Activated CD4-positive, alpha-beta T cell treated with anti-CD3 and anti-CD28 coated beads for 48 hours (primary cell): ENCODE results near the gene HLCS.
"Not testable (repeated sequence)": the region's sequence is repeated elsewhere in the genome, so short reads cannot be mapped to it uniquely, and the experiment has no call there.

Source experiments
- DNase-seq: peaks from one replicate; pipeline ENCODE4 v3.0.0-alpha.2; 2020

HLCS gene

DNA sequence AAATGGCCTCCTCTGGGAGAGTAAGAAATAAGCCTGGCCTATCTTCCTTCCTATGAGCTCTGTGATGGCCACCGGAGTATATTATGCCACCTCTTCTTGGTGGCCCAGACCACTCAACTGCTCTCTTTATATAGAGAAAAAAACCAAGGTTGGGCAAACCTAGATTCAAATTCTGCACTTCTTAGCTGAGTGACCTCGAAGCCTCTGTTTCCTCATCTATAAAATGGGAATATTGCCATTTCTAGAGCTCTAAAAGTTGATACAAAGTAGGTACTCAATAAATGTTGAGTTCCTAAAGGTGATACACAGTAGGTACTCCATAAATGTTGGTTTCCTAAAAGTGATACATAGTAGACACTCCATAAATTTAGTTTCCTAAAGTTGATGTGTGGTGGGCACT, 120.7 kb downstream of the HLCS start:
- DNase-seq, result no peak

- DNase-seq, result no peak
Observed at GRCh38 chr21:36845070-36845469, 121.4 kb downstream of the HLCS start.

- DNase-seq, result no peak
Observed at GRCh38 chr21:36841866-36842265, 124.6 kb downstream of the HLCS start.

GRCh38 chr21:36839735-36840134, 126.7 kb downstream of the HLCS start:
- DNase-seq, result no peak

GRCh38 chr21:36839123-36839522, 127.3 kb downstream of the HLCS start:
- no peak for DNase-seq

GRCh38 chr21:36835383-36835795, 131.1 kb downstream of the HLCS start:
- no peak for DNase-seq

DNA sequence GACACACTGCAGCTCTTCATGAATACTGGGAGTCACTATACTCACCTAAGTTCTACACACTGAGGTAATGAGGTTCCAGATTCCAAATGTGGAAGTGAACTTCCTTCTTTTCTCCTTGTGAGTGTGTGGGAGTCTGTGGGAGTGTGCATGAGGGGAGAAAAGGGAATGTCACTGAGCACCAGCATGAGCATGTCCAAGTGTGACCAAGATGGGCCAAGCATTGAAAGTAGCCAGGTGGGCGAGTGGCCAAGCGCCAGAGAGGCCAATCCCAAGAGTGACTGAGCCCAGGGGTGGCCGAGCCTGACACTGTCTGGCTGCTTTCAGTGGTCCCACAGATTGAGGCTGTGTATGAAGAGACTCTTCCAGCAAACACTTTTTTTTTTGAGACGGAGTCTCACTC, 132.3 kb downstream of the HLCS start:
- no peak for DNase-seq

- no peak for DNase-seq
Observed at GRCh38 chr21:36830100-36830499, 136.4 kb downstream of the HLCS start.

DNA sequence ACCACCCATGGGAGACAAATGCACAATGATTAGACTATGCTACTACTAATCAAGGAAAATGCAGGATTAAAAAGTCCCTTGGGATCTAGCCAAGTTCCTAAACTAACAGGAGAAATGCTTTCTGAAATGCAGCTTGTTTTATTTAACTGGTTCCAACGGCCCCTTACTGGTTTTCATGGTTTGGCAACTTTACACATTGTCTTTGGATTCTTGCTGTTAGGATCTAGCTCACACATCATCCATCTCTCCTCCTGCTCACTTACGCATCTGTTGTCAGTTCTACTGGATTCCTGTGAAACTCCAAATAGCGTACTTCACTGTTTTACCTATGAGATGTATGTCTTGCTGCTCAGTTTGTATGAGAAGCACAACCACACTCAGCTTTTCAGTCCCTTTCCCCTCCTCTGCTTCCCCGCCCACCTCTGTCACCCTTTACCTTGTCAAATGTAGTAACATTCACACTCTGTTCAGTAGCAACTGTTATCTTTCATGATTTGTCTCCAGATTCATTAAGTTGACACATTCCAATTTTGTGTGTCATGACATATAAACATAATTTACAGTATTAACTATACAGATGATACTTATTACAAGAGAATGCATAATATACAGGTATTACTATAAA, 137.5 kb downstream of the HLCS start:
- no peak for DNase-seq

DNA sequence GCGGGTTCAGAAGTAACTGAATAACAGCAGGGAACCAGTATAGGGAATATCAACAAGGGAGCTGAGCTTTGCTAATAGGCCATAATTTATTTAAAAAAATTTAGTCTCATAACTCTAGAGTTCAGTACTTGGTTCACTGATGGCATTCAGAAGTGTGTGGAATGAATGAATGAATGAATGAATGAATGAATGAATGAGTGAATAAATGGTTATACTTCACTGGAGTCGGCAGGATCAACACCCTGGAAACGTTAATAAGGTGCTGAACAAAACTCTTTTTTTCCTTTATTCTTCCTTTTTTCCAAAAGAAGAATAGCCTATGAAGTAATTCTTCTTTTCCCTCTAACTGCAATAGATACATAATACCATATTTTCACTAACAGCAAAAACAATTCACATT, 138.3 kb downstream of the HLCS start:
- no peak for DNase-seq

DNA sequence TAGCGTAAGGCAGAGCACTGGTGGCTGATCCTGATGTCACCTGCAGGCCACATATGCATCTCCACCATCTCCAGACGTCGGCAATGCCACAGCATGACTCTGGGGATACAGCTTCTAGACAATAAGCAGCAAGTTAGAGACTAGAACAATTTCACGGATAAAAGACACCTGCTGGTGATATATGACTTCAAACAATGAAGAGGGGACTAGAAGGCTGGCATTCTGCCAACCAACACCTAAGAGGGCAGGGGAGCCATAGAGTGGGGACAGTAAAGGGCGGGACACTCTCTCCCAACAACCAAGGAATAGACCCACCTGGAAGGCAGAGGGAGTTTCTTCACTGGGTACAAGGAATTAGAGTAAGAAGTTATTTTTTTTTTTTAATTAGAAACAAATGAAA, 140.8 kb downstream of the HLCS start:
- no peak for DNase-seq

GRCh38 chr21:36821032-36821299, 145.5 kb downstream of the HLCS start:
- DNase-seq, result no peak

GRCh38 chr21:36820176-36821031, 146.1 kb downstream of the HLCS start:
- no peak for DNase-seq

DNA sequence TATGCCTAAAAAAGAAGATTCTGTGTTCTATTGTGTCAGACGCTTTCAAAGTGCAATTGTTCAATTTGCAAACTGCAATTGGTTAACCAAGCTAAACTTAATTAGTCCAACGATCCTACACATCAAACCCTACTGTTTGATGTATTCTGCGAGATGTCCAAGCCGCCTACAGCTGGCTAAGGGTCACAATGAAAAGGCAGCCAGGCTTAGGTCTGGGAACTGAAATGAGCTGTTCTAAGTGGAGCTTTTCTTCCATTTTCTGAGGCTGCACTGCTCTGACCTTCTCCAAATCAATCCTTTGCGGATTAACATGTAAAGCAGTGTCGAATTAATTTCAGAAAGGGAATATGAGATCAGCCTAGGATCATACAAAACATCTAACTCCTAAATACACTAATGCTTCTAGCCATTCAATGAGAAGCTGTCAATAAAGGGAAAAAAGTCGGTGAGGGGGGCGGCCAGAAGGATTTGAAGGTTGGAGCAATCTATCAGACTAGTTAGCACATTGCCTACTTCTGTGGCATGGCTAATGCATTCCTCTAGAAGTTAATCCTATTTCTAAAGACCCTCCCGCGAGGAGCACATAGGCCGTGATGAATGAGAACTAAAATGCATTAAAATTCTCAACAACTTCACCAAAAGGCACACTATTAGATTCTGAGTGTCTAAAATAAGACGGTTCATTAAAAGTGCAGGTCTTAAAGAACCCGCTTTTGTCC, 148.6 kb downstream of the HLCS start:
- DNase-seq, result no peak

GRCh38 chr21:36816561-36817130, 149.8 kb downstream of the HLCS start:
- no peak for DNase-seq

DNA sequence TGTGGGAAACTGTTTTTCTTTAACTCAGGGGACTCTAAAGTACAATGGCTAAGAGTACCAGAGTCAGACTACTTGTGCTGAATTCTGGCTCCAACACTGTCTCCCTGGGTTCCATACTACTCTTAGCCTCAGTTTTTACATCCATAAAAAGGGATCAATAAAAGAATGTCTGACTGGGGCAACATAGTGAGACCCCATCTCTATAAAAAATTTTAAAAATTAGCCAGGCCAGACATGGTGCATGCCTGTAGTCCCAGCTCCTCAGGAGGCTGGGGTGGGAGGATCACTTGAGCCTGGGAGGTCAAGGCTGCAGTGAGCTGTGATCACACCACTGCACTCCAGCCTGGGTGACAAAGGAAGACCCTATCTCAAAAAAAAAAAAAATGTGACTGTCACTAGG, 150.4 kb downstream of the HLCS start:
- not testable (repeated sequence) for DNase-seq

GRCh38 chr21:36815284-36815683, 151.2 kb downstream of the HLCS start:
- no peak for DNase-seq

DNA sequence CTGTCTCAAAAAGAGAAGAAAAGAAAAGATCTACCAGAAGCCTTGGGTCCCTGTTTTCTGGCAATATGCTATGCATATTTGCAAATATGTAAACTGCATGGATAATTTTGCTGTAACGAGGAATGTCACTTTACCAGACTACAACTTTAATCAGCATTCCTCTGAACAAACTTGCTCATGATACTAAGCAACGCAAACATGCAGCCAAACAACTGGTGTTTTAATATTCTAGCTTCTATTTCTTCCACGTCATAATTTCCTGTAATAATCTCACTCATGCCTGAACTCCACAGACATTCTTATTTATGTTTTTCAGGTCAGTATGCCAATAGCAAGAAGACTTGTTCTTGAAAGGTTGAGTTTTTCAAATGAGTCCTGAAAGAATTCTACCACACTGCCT, 153.4 kb downstream of the HLCS start:
- no peak for DNase-seq

DNA sequence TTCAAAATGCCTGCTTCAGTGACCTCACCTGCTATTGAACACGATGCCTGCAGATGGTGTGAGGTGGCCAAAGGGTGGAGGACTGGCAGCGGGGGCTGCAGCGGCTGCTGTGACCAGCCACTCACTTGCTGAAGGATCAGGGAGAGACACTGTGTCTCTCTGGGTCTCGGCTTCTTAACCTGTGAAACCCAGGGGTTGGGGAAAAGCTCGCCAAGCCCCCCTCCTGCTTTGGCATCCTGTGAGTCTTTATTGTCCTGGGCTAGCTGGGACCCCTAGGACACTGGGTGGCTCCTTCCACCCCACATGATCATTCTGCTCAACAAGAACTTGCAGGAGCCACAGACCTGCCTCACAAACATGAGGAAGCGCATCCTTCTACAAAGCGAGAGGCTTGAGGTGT, 154.7 kb downstream of the HLCS start:
- no peak for DNase-seq

DNA sequence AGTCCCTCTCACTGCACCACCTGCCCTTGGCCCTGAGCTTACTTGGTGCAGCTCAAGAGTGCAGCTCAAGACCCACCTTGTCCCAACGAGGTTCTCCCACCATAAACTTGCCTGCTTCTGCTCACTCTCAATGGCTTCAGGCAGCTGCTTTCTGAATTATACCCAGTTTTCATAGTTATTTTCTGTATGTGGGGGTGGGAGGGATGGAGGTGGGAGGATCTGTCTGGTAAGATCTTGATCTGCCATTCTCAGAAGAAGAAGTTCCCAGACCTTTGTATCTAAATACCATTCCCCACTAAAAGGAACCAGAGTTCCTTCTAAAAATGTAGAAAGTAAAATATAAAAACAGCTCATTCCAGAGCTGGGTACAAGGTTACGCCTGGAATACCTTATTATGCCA, 156.0 kb downstream of the HLCS start:
- no peak for DNase-seq

DNA sequence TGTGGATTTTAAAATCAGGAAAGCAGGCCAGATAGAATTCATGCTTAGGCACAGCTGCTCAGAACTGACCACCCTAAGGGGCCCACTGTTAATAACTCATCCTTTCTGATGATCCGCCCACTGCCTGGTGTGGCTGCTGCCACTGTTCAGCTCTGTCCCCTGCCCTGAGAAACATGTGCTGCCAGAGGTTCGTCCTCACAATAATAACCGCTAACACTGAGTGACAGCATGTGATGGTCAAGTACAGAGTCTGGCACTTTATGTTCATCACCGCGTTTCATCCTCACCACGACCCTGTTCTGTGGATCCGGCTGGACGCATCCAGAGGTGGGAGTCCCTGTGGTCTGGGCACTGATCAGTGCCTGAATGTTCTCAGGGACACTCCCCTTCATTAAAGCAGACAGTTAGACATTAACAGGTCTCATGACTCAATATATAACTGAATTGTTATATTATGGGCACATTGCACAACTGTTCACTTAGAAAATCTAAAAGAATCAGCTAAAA, 159.0 kb downstream of the HLCS start:
- DNase-seq, result no peak

DNA sequence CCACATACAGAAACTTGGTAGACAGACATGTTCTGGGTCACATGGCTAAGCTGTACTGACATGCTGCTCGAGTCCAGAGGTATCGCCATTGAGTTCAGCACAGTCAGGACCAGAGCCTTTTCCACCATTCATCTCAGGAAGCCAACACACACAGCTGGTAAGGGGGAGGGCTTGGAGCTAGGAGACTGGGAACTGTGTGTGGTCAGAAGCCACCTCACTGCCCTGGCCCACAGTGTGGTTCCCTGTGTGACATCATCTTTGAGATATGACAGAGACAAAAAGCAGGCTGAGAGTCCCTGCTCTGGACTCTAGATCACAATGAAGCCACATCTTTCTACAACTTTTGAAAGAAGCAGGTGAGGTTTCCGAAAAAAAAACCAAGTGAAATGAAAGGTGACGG, 160.4 kb downstream of the HLCS start:
- DNase-seq, result no peak

- no peak for DNase-seq
Observed at GRCh38 chr21:36804874-36805611, 161.4 kb downstream of the HLCS start.
